HG03103 (cell line): ENCODE measurements around the gene MAP2K2.
"Not testable (repeated sequence)": the region's sequence is repeated elsewhere in the genome, so short reads cannot be mapped to it uniquely, and the experiment has no call there.

Source experiments
- ATAC-seq: cut with Tn5 transposase; IDR thresholded peaks from one replicate; pipeline ENCODE4 v1.9.1; 2021; ENCODE audit warnings: low read depth; ENCODE audit not compliant: unreplicated experiment

MAP2K2 gene

GRCh38 chr19:4134351-4134750 is 10.4 kb upstream of the MAP2K2 start:
- ATAC-seq: no peak

GRCh38 chr19:4130744-4131438 is 7.0 kb upstream of the MAP2K2 start:
- ATAC-seq: no peak

GRCh38 chr19:4129050-4129449 is 5.1 kb upstream of the MAP2K2 start:
- not testable (repeated sequence) for ATAC-seq

- ATAC-seq: not testable (repeated sequence)
Observed at GRCh38 chr19:4127322-4127721, 3.4 kb upstream of the MAP2K2 start.

GRCh38 chr19:4124638-4125037 is 716 bp upstream of the MAP2K2 start:
- ATAC-seq: no peak

- ATAC-seq: no peak
Observed at GRCh38 chr19:4122480-4122879, 1.4 kb downstream of the MAP2K2 start.

- ATAC-seq: no peak
Observed at GRCh38 chr19:4121815-4122214, 2.1 kb downstream of the MAP2K2 start.

GRCh38 chr19:4121273-4121612 is 2.7 kb downstream of the MAP2K2 start:
- no peak for ATAC-seq

GRCh38 chr19:4120559-4121272 is 3.2 kb downstream of the MAP2K2 start:
- no peak for ATAC-seq

- ATAC-seq: no peak
Observed at GRCh38 chr19:4119763-4120162, 4.2 kb downstream of the MAP2K2 start.

GRCh38 chr19:4115818-4116385 is 8.0 kb downstream of the MAP2K2 start:
- no peak for ATAC-seq

GRCh38 chr19:4115050-4115817 is 8.7 kb downstream of the MAP2K2 start:
- ATAC-seq: peak; percentile 63

- ATAC-seq: no peak
Observed at GRCh38 chr19:4114181-4114580, 9.7 kb downstream of the MAP2K2 start.

- ATAC-seq: no peak
Observed at GRCh38 chr19:4113398-4114088, 10.4 kb downstream of the MAP2K2 start.

GRCh38 chr19:4112367-4112766 is 11.6 kb downstream of the MAP2K2 start:
- ATAC-seq: no peak

GRCh38 chr19:4109626-4109945 is 14.3 kb downstream of the MAP2K2 start:
- ATAC-seq: no peak

GRCh38 chr19:4108767-4109625 is 14.9 kb downstream of the MAP2K2 start:
- peak; percentile 60 for ATAC-seq

GRCh38 chr19:4103080-4103433 is 20.9 kb downstream of the MAP2K2 start:
- no peak for ATAC-seq

GRCh38 chr19:4102339-4103079 is 21.4 kb downstream of the MAP2K2 start:
- no peak for ATAC-seq

GRCh38 chr19:4101496-4101770 is 22.5 kb downstream of the MAP2K2 start:
- ATAC-seq: no peak
